NT2/D1 (cell line): ENCODE measurements around the gene SFXN1.
"Not testable (repeated sequence)": the region's sequence is repeated elsewhere in the genome, so short reads cannot be mapped to it uniquely, and the experiment has no call there.

Experiments
- DNase-seq: peaks from one replicate; pipeline ENCODE4 v3.0.0-alpha.2; 2011; ENCODE audit warnings: low read depth, low spot score
- H3K27me3 ChIP-seq: 2 replicates; pipeline ENCODE4 v1.6.0; 2011; ENCODE audit warnings: mild to moderate bottlenecking; ENCODE audit not compliant: insufficient read length, insufficient read depth
- H3K36me3 ChIP-seq: 2 replicates; pipeline ENCODE4 v1.6.1; 2011; ENCODE audit warnings: mild to moderate bottlenecking, low read length, mixed read lengths; ENCODE audit not compliant: insufficient read depth, insufficient read length
- H3K4me1 ChIP-seq: 2 replicates; pipeline ENCODE4 v1.5.1; 2011; ENCODE audit not compliant: insufficient read depth, insufficient read length
- H3K4me3 ChIP-seq: 2 replicates; pipeline ENCODE4 v1.5.1; 2011; ENCODE audit warnings: low read depth; ENCODE audit not compliant: insufficient read length
- H3K9ac ChIP-seq: 2 replicates; pipeline ENCODE4 v1.6.0; 2011; ENCODE audit warnings: low read depth; ENCODE audit not compliant: insufficient read length
- H3K9me3 ChIP-seq: 2 replicates; pipeline ENCODE4 v1.5.1; 2011; ENCODE audit warnings: mild to moderate bottlenecking, low read length; ENCODE audit not compliant: insufficient read depth
- SUZ12 ChIP-seq: IDR thresholded peaks from 2 replicates; pipeline ENCODE4 v1.6.1; 2011; ENCODE audit not compliant: insufficient read length, insufficient read depth; ENCODE audit errors: extremely low read depth
- YY1 ChIP-seq: IDR thresholded peaks from 2 replicates; pipeline ENCODE4 v1.6.1; 2011; ENCODE audit not compliant: insufficient read length, insufficient read depth
- ZNF274 ChIP-seq: IDR thresholded peaks from 2 replicates; pipeline ENCODE4 v1.6.1; 2011; ENCODE audit warnings: mild to moderate bottlenecking, low read depth, low read length

The SFXN1 gene

GRCh38 chr5:175494264-175495183, 16.2 kb downstream of the SFXN1 start:
- DNase-seq = no peak
- no peaks in the 10 kb centered on the region for H3K9me3 ChIP-seq
- no peak overlapping the region for H3K9ac ChIP-seq
- no peak for TF ChIP-seq SUZ12
- no peak for TF ChIP-seq YY1
- no peak for TF ChIP-seq ZNF274
- no peaks in the 10 kb centered on the region for H3K4me1 ChIP-seq
- no peaks in the 10 kb centered on the region for H3K27me3 ChIP-seq
- H3K4me3 ChIP-seq = no peak overlapping the region
- H3K36me3 ChIP-seq = peaks cover 59% of the 10 kb centered on the region

- H3K4me1 ChIP-seq = peaks cover 2% of the 10 kb centered on the region
- no peak for DNase-seq
- H3K9me3 ChIP-seq = no peaks in the 10 kb centered on the region
- H3K27me3 ChIP-seq = no peaks in the 10 kb centered on the region
- H3K36me3 ChIP-seq = peaks cover 30% of the 10 kb centered on the region
- H3K4me3 ChIP-seq = no peak overlapping the region
- H3K9ac ChIP-seq = no peak overlapping the region
- no peak for TF ChIP-seq ZNF274
- no peak for TF ChIP-seq YY1
- TF ChIP-seq SUZ12 = no peak
These were observed 23.4 kb downstream of the SFXN1 start for GRCh38 chr5:175501759-175502158.

- not testable (repeated sequence) for H3K4me1 ChIP-seq, DNase-seq, H3K9me3 ChIP-seq, H3K4me3 ChIP-seq, H3K27me3 ChIP-seq, H3K9ac ChIP-seq
- peaks cover 43% of the 10 kb centered on the region for H3K36me3 ChIP-seq
These were observed 29.3 kb downstream of the SFXN1 start for GRCh38 chr5:175507671-175508070.

- H3K4me1 ChIP-seq = no peaks in the 10 kb centered on the region
- H3K4me3 ChIP-seq = no peak overlapping the region
- TF ChIP-seq SUZ12 = no peak
- no peak for TF ChIP-seq ZNF274
- peaks cover 49% of the 10 kb centered on the region for H3K36me3 ChIP-seq
- DNase-seq = no peak
- no peaks in the 10 kb centered on the region for H3K27me3 ChIP-seq
- H3K9me3 ChIP-seq = no peaks in the 10 kb centered on the region
- no peak overlapping the region for H3K9ac ChIP-seq
These were observed 30.5 kb downstream of the SFXN1 start for GRCh38 chr5:175508896-175509295.

- DNase-seq = no peak
- H3K4me1 ChIP-seq = no peaks in the 10 kb centered on the region
- TF ChIP-seq YY1 = no peak
- no peak for TF ChIP-seq SUZ12
- TF ChIP-seq ZNF274 = no peak
- H3K27me3 ChIP-seq = no peaks in the 10 kb centered on the region
- H3K36me3 ChIP-seq = peaks cover 84% of the 10 kb centered on the region
- no peak overlapping the region for H3K4me3 ChIP-seq
- H3K9ac ChIP-seq = no peak overlapping the region
- H3K9me3 ChIP-seq = no peaks in the 10 kb centered on the region; the same call in 1 of the 2 replicates
These were observed 34.9 kb downstream of the SFXN1 start for GRCh38 chr5:175513297-175513696.

GRCh38 chr5:175513726-175514125, 35.4 kb downstream of the SFXN1 start:
- H3K9ac ChIP-seq = no peak overlapping the region
- H3K4me1 ChIP-seq = no peaks in the 10 kb centered on the region
- no peak for DNase-seq
- H3K27me3 ChIP-seq = no peaks in the 10 kb centered on the region
- no peaks in the 10 kb centered on the region; the same call in 1 of the 2 replicates for H3K9me3 ChIP-seq
- TF ChIP-seq SUZ12 = no peak
- TF ChIP-seq ZNF274 = no peak
- no peak for TF ChIP-seq YY1
- H3K36me3 ChIP-seq = peaks cover 88% of the 10 kb centered on the region
- no peak overlapping the region for H3K4me3 ChIP-seq

GRCh38 chr5:175516933-175517823, 38.8 kb downstream of the SFXN1 start:
- Histone ChIP-seq H3K36me3 (peaks cover 83% of the 10 kb centered on the region), H3K9ac (no peak overlapping the region), H3K4me1 (no peaks in the 10 kb centered on the region), H3K27me3 (no peaks in the 10 kb centered on the region), H3K4me3 (no peak overlapping the region), H3K9me3 (no peaks in the 10 kb centered on the region; the same call in 1 of the 2 replicates)
- TF ChIP-seq SUZ12 = no peak
- no peak for TF ChIP-seq YY1
- TF ChIP-seq ZNF274 = no peak
- no peak for DNase-seq
